GM12891 (cell line): ENCODE data around the gene POLR3A.
"Not testable (repeated sequence)": the region's sequence is repeated elsewhere in the genome, so short reads cannot be mapped to it uniquely, and the experiment has no call there.

Experiments used
- DNase-seq: peaks from one replicate; pipeline ENCODE4 v3.0.0; 2011; ENCODE audit warnings: low spot score; ENCODE audit not compliant: insufficient read length
- FAIRE-seq: peaks from 2 replicates; lab custom pipeline; 2011; peaks lifted over from hg19 to GRCh38; lab: Jason Lieb, UNC
- PAX5 ChIP-seq: IDR thresholded peaks from 2 replicates; pipeline ENCODE4 v1.6.1; 2011; ENCODE audit warnings: low read length, moderate library complexity, mild to moderate bottlenecking; ENCODE audit not compliant: insufficient read depth, severe bottlenecking
- POLR2A ChIP-seq: IDR thresholded peaks from 2 replicates; pipeline ENCODE4 v1.6.1; 2011; ENCODE audit warnings: low read depth, low read length, control low read depth
- POLR2AphosphoS5 ChIP-seq: IDR thresholded peaks from 2 replicates; pipeline ENCODE4 v1.6.1; 2011; ENCODE audit warnings: low read depth, low read length, control low read depth
- POU2F2 ChIP-seq: IDR thresholded peaks from 2 replicates; pipeline ENCODE4 v1.6.1; 2011; ENCODE audit warnings: low read depth, mild to moderate bottlenecking, control low read depth, low read length, moderate library complexity
- SPI1 ChIP-seq: IDR thresholded peaks from 2 replicates; pipeline ENCODE4 v1.6.1; 2011; ENCODE audit warnings: low read depth, low read length, control low read depth
- TAF1 ChIP-seq: IDR thresholded peaks from 2 replicates; pipeline ENCODE4 v1.6.1; 2011; ENCODE audit warnings: low read depth, low read length, control low read depth

Gene POLR3A

DNA sequence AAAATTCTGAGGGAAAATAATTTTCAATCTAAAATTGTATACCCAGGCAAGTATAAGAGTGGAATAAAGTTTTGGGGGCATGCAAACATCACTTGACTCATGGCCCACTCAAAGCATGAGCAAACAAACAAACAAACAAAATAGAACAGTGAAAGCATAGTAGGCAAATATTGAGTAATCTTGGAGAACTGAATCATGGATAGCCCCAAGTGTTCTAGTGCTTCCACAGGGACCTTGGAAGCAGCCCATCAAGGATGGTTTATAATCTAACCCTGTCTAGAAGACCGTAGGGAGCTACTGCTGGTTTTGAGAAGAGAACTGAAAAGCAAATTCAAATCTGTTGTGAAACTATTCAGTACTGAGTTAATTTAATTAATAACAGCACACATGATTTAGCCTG, 22.1 kb downstream of the POLR3A start:
- no peak for TF ChIP-seq POLR2A
- TF ChIP-seq PAX5 = no peak
- TF ChIP-seq SPI1 = no peak
- no peak for TF ChIP-seq TAF1
- TF ChIP-seq POLR2AphosphoS5 = no peak
- TF ChIP-seq POU2F2 = no peak
- no peak for DNase-seq
- FAIRE-seq = no peak

DNA sequence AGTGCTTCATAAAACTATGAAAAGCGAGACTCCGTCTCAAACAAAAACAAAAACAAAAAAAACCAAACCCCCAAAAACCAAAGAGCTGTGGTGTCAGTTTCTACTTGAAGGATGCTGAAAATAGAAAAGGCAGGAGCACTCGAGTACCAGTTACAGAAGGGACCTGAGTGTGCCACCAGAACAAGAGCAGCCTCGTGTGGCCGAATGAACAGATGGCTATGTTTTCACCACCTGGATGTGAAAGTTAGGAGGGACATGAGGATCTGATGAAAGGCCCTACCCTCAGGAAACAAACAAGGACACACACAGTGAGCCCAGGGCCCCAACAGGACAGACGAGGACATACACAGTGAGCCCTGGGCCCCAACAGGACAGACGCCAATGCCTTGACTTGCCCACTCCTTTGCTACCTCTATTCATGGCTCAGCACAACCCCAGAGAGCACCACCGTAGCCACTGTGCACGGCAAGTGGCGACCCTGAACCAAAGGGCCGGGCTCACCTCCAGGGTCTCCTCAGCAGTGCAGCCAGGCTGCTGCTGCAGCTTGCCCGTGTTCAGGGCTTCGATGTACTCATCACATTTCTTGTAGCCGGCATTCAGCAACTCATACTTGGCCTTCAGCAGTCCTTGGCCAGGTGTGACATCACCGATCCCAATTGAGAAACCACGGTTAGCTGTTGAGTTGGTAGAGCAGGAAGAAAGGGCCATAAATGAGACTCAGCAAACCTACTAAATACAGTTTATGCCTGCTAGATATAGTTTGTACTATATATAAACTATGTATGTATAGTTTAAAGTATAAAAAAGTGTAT, 24.9 kb downstream of the POLR3A start:
- DNase-seq (no peak), FAIRE-seq (no peak)

GRCh38 chr10:78002541-78003288, 26.6 kb downstream of the POLR3A start:
- TF ChIP-seq POLR2AphosphoS5 = no peak
- TF ChIP-seq POU2F2 = no peak
- TF ChIP-seq POLR2A = no peak
- no peak for TF ChIP-seq SPI1
- TF ChIP-seq PAX5 = no peak
- TF ChIP-seq TAF1 = no peak
- no peak for FAIRE-seq
- no peak for DNase-seq

More for the DNA sequence above, 24.9 kb downstream of the POLR3A start:
- TF ChIP-seq POLR2AphosphoS5 = no peak
- TF ChIP-seq POU2F2 = no peak
- TF ChIP-seq TAF1 = no peak
- no peak for TF ChIP-seq POLR2A
- TF ChIP-seq SPI1 = no peak
- no peak for TF ChIP-seq PAX5

GRCh38 chr10:78000956-78001472, 28.3 kb downstream of the POLR3A start:
- no peak for DNase-seq
- TF ChIP-seq POU2F2 = no peak
- no peak for TF ChIP-seq POLR2A
- TF ChIP-seq POLR2AphosphoS5 = no peak
- TF ChIP-seq PAX5 = no peak
- TF ChIP-seq SPI1 = no peak
- TF ChIP-seq TAF1 = no peak
- FAIRE-seq = no peak

- DNase-seq (no peak), FAIRE-seq (no peak)
- TF ChIP-seq SPI1 = no peak
- TF ChIP-seq TAF1 = no peak
- no peak for TF ChIP-seq POLR2A
- no peak for TF ChIP-seq PAX5
- no peak for TF ChIP-seq POLR2AphosphoS5
- no peak for TF ChIP-seq POU2F2
Observed at GRCh38 chr10:78000206-78000605, 29.1 kb downstream of the POLR3A start.

GRCh38 chr10:77998780-77999179, 30.5 kb downstream of the POLR3A start:
- not testable (repeated sequence) for DNase-seq, FAIRE-seq

GRCh38 chr10:77993620-77994019, 35.7 kb downstream of the POLR3A start:
- TF ChIP-seq POU2F2 = no peak
- no peak for TF ChIP-seq TAF1
- no peak for TF ChIP-seq POLR2A
- TF ChIP-seq PAX5 = no peak
- no peak for TF ChIP-seq SPI1
- TF ChIP-seq POLR2AphosphoS5 = no peak
- DNase-seq (no peak), FAIRE-seq (no peak)

DNA sequence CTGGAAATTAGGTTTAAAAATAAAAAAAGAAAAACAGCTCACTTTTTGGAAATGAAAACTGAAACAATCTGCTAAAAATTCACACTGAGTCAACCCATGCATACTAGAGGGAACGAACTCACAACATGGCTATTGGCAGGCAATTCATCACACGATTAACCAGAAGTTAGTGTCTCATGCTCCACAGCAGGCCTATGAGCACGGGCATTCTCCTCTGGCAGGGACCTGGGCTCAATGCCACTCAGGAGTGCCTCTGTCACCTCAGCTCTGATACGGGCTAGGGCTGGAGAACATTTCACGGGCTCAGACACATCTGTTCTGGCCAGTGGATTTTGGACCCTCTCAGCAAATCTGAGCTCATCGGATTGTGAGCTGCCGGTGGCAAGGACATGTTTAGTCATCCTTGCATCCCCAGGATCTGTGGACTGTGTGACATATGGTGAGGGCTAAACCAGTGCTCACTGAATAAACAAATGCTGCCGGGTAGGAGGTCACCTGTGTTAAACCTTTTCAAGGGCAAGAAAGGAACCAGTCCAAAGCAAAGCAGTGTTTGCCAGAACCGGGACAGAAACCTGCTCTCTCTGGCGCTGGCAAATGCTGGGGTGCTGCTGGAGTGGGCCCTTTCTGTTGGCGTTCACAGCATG, 40.1 kb downstream of the POLR3A start:
- DNase-seq = no peak
- no peak for TF ChIP-seq TAF1
- no peak for TF ChIP-seq PAX5
- no peak for TF ChIP-seq POLR2AphosphoS5
- TF ChIP-seq POU2F2 = no peak
- TF ChIP-seq SPI1 = no peak
- TF ChIP-seq POLR2A = no peak
- FAIRE-seq = no peak

- DNase-seq (no peak), FAIRE-seq (no peak)
- no peak for TF ChIP-seq POLR2A
- TF ChIP-seq PAX5 = no peak
- TF ChIP-seq SPI1 = no peak
- no peak for TF ChIP-seq POLR2AphosphoS5
- TF ChIP-seq POU2F2 = no peak
- no peak for TF ChIP-seq TAF1
Observed at GRCh38 chr10:77987671-77988255, 41.6 kb downstream of the POLR3A start.

GRCh38 chr10:77984986-77985385, 44.3 kb downstream of the POLR3A start:
- TF ChIP-seq POU2F2 = no peak
- TF ChIP-seq POLR2AphosphoS5 = no peak
- no peak for TF ChIP-seq SPI1
- no peak for TF ChIP-seq TAF1
- TF ChIP-seq PAX5 = no peak
- no peak for TF ChIP-seq POLR2A
- DNase-seq = no peak
- no peak for FAIRE-seq
